NOMO-1 (cell line): ENCODE measurements around the gene SPAAR.

Source experiments
- DNase-seq, 2 experiments: peaks; one replicate each; lab custom pipeline; 2025; ENCODE audit not compliant: unreplicated experiment in 2 of 2; lab: John Stamatoyannopoulos, UW

SPAAR gene

DNA sequence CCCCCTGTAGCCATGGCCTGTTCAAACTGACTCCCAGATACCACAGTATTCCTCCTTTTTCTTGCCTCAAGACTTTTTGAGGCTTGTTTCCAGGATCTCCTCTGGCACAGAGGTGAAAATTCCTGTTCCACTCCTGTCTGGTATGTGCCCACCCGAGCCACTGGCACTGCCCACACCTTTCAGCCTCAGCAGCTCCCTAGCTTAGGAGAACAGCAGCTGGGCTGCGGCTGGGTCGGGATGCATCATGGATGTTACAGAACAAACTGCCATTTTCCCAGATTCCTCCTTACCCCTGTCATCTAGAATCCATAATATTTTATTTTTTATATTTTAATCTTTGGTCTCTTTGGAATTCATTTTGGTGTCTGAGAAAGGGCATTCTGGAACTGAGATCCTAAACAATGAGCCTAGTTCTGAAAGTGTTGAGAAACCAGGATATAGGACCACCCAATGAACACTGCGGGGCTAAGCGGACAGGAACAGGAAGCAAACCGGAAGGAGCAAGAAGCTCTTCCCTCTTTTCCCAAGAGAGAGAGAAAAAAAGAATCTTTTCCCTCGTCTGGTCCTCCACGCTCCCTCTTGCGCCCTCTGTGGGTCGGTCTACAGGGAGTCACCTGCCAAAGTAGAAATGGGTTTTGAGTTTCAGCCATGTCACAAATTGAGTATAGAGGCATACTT, 36.2 kb downstream of the SPAAR start:
- DNase-seq = peak; percentile 55 to 58

DNA sequence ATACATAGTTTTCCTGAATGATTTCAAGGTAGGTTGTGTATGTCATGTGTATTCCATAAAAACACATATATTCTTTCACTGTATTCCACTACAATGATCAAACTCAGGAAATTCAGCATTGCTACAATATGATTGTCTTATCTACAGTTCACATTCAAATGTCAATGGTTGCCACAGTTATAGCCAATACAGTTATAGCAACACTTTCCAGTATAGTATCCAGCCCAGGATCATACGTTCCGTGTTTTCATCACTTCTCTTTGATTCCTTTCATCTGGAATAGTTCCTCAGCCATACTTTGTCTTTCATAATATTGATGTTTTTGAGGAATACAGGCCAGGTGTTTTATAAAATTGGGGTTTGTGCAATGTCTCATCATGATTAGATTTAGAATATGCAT, 39.2 kb downstream of the SPAAR start:
- no peak for DNase-seq

DNA sequence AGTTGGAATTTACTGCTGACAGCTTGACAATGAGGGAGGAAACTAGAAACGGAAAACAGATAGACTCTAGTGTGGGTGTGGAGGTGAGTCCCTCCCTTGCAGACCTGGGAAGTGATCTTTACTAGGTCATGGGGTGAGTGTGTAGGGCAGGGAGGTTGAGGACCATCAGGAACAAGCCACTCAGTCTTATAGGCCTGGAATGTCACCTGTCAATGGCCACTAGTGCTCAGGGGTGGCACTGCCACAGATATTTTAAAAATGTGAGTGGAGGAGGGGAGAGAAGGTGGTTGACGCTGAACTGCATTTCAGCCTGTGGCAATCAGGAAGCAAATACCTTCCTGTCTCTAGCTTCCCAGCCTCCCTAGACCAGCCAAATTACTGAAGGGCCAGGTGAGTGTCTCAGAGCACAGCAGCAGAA, 39.6 kb downstream of the SPAAR start:
- DNase-seq = no peak

DNA sequence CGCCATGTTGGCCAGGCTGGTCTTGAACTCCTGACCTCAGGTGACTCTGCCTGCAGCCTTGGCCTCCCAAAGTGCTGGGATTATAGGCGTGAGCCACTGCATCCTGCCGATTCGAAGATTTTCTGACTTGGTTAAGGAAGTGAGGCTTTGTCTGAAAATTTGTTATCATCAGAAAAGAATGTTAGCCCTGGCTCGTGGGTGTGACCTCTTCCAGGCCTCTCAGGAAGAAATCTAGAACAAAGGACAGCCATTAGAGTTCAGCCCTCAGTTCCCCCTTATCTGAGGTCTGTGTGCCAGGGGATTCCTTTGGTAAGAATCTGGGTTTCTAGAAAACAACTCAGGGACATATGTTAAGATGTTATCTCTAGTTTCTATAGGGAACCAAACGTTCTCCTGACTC, 42.4 kb downstream of the SPAAR start:
- DNase-seq = no peak

DNA sequence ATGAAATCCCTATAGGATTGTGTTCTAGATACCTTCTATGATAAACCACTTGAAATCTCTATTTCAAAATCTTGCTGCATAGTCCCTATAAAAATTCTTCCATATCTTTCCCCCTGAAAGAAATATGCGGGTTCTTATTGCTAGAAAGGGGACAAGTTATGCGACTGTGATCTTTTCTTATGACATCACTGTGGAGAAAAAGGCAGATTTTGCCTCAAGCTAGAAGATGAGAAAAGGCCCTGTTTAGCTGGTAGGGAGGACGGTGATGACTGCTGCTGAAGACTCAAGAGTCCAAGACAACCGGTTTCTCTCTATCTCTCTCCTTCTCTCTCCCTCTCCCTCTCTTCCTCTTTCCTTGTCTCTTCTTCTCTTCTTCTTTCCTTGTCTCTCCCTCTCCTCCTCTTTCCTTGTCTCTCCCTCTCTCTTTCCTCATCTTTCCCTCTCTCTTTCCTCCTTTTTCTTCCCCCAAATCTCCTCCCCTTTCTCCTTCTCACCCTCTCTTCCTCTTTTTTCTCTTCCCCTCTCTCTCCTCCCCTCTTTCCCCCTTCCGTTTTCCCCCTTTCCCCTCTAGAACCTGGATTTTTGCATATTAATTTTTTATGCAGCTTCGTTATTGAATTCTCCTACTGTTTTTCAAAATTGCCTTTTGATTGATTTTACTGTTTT, 43.4 kb downstream of the SPAAR start:
- no peak for DNase-seq

DNA sequence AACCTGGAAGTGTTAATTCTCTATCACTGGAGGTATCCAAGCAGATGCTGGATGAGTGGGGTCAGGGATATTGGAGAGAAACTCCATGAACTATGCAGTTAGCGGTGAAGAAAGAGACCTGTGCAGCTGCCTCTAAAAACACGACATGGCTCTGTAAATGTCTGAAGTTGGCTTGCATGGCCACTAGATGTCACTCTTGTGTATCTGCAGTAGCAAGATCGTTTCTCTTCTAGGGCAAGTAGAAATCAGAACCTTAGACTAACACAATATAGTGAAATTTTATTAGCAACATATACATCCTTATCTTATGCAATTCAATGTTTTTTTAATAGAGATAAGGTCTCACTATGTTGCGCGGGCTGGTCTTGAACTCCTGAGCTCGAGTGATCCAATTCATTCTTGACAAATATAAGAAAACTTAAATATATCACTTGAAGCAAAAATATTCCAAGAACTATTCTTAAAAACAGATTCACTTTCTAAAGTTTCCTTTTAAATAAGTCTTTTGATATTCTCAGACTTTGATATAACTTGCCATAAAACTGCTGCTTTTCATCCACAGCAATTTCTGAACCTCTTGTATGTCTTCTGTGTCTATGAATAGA, 45.8 kb downstream of the SPAAR start:
- DNase-seq = peak; percentile 77 to 90

DNA sequence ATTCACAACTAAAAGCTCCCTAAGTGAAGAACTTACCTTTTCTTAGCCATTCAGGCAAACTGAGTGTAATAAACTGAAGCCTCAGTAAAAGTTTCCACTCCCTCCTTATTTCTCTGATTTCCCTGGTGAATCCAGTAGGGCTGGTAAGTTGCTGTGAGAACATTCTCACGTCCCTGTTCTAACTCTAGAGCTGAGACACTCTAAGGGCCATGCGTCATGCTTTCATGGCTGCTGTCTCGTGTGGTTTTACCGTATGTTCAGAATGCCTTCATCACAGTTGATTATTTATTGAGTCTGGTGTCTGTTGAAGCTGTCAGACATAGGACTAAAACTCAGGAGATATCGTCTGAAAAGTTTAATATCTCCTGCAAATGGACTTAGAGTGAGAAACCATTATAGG, 47.4 kb downstream of the SPAAR start:
- DNase-seq = no peak

DNA sequence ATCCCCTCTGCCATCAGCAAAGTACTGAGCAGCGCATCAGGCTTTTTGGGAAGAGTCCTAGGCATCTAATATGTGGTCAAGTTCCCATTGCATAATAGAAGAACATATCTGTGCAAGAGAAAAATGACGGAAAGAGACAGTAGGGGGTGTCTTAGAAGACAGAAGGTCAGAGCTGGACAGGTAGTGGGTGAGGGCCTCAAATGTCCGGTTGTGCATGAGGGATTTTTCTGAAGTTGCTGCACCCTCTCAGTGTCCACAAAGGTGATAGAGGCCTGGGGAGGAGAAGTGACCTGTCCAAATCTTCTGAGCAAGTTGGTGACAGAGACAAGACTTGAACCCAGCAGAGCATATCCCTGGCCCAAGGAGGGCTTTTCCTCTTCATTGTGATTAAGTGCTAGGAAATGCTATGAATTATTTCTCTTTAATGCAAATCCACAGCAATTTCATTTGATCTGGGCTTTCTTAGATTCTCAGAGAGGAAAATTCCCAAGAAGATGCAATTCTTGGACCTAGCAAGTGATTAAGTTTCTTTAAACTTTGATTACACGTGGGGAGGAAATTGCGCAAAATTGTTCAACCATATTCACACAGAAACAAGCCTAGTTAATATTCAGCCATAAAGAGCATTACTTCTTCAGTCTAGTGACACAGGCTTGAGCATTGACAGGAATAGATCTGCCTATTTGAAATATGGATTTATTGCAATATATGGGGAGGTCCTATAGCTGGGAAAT, 49.0 kb downstream of the SPAAR start, which contains the start of gene OR2S2:
TSS of gene OR2S2 (minus strand) at position 51 of the 734 bp plus-strand sequence. CDS start 56 bp downstream, outside the sequence.
- peak in 1 of 2 experiments; percentile 16 for DNase-seq

DNA sequence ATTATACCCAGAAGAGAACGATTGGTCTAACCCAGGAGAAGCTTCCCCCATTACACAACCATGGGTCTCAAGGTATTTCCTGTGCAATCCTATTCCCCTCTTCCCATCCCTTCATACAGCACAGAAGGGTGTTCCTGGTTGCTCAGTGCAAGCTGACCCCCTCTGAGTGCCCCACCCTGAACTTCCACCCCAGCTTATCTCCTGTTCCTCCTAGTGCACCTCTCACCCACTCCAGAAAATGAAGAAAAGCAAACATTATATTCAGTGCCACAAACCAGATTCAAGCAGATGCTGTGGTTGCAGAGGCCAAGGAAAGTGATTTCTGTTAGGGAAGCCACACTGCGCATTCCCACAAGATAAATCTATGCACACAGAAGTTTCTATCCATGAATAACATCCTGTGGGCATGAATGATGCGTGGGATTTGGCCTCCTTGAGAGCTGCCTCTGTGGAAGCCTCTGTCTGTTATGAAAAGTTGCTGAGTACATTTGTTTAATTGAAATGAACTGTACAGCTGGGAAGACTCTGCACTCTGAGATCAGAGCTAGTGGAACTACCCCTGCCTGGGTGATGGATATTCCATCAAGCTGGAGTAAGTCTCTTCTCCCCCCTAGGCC, 50.9 kb downstream of the SPAAR start:
- no peak for DNase-seq
